BJ (cell line): Measurements from ENCODE around the gene TCF4. TPM values are rescaled to one million over a fixed set of nuclear protein-coding genes. Genes with fewer than 3 reads are reported as not detected.

Experiments
- CTCF ChIA-PET: fragments of 350-600 bp; formaldehyde crosslinking; extraction: SDS; loops from one replicate; lab custom pipeline; 2021; ENCODE audit warnings: antibody characterized with exemption, inconsistent platforms; lab: Yijun Ruan, JAX
- POLR2A ChIA-PET: fragments of 300-600 bp; sonication (Branson Sonifier 250); formaldehyde crosslinking; extraction: SDS; loops from one replicate; lab custom pipeline; 2021; ENCODE audit warnings: antibody characterized with exemption; lab: Charles Lee
- DNase-seq: peaks from one replicate; pipeline ENCODE4 v3.0.0-alpha.2; 2011; ENCODE audit warnings: low read depth
- H3K27me3 ChIP-seq: 2 replicates; pipeline ENCODE4 v1.6.0; 2011; ENCODE audit warnings: low read length; ENCODE audit not compliant: control insufficient read depth, insufficient read depth
- H3K36me3 ChIP-seq: 2 replicates; pipeline ENCODE4 v1.5.1; 2011; ENCODE audit warnings: low read length; ENCODE audit not compliant: control insufficient read depth, insufficient read depth
- H3K4me3 ChIP-seq: 2 replicates; pipeline ENCODE4 v1.5.1; 2011; ENCODE audit warnings: low read depth, mild to moderate bottlenecking, control low read depth, low read length
- polyA plus RNA-seq: library from polyadenylated mRNA; depleted of rRNA; stranded (reverse); fragments of >200 nt; gene quantifications from 2 replicates; pipeline ENCODE4 v1.2.3, GENCODE V29; 2011
- TF ChIP-seq, protein P1 (sequence below): IDR thresholded peaks from 2 replicates; pipeline ENCODE4 v1.5.1; 2011; ENCODE audit warnings: low read depth, mild to moderate bottlenecking, control low read depth, inconsistent platforms, low read length, moderate library complexity; ENCODE audit not compliant: insufficient read depth

Gene TCF4
- polyA plus RNA-seq, 1 experiment = 65.8 TPM

DNA sequence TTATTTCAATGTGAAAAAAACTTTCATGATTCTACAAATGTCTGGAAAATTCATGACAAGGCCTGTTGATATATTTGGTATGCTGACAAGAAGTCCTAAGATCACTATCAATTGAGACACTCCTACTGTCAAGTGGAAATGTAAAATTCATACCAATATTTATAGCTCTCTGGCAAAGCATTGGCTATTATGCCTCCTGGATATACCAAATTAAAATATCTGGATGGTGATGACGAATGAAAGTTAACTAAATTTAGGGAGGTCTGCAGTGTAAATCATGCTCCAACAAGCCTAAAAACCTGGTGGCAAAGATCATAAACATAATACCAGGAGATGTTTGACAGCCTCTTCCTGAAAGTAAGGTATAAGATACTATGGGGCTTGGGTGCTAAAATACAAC is 41.1 kb upstream of the TCF4 start:
- ChIA-PET CTCF (no interaction called here), POLR2A (interaction anchor here (0.6 kb wide), 1 partner anchor 11 kb away, joined by 6 read pairs; no protein-coding TSS in a partner anchor)
- Histone ChIP-seq H3K27me3 (no peaks in the 10 kb centered on the region), H3K36me3 (no peaks in the 10 kb centered on the region), H3K4me3 (no peak overlapping the region)
- TF ChIP-seq, protein P1, sequence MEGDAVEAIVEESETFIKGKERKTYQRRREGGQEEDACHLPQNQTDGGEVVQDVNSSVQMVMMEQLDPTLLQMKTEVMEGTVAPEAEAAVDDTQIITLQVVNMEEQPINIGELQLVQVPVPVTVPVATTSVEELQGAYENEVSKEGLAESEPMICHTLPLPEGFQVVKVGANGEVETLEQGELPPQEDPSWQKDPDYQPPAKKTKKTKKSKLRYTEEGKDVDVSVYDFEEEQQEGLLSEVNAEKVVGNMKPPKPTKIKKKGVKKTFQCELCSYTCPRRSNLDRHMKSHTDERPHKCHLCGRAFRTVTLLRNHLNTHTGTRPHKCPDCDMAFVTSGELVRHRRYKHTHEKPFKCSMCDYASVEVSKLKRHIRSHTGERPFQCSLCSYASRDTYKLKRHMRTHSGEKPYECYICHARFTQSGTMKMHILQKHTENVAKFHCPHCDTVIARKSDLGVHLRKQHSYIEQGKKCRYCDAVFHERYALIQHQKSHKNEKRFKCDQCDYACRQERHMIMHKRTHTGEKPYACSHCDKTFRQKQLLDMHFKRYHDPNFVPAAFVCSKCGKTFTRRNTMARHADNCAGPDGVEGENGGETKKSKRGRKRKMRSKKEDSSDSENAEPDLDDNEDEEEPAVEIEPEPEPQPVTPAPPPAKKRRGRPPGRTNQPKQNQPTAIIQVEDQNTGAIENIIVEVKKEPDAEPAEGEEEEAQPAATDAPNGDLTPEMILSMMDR = no peak
- no peak for DNase-seq

DNA sequence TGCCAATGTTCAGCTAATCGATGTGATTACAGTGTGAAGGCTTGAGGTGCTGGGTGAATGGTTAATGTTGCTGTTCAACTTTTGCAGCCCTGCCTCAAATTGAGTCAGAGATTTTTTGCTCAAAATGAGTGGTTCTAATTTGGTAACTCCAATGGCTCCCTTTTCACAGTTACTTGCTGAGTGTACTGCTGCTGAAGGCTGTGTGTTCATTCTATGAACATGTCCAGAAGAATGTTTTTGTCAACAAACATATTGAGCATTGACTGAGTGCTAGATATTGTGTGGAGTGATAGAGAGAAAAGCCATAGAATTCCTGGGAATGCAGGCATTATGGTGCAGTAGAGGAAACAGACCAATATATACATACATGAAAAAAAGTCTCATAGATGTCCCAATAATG is 39.0 kb upstream of the TCF4 start:
- ChIA-PET CTCF (no interaction called here), POLR2A (no interaction called here)
- DNase-seq = no peak
- TF ChIP-seq, protein P1 = no peak
- H3K36me3 ChIP-seq = no peaks in the 10 kb centered on the region
- no peaks in the 10 kb centered on the region for H3K27me3 ChIP-seq
- H3K4me3 ChIP-seq = no peak overlapping the region

DNA sequence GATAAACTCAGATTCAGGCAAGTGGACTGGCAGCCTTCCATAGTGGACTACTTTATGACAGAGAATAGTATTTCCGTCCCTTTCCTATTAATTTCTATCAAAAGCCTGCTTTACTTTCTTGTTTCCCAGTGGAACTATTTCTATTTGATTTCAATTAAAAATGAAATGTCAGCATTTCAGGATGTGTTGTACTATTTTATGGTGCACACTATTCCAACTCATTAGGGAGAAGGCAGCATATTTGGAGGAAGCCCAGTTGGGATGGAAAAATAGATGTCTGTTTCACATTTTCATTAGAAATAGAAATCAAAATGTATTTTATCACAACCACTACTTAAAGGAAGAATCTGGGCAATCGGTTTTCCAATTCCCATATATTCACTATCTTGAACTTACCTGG is 37.9 kb upstream of the TCF4 start:
- ChIA-PET POLR2A (no interaction called here), CTCF (no interaction called here)
- no peak for DNase-seq
- no peaks in the 10 kb centered on the region for H3K27me3 ChIP-seq
- TF ChIP-seq, protein P1 = no peak
- H3K4me3 ChIP-seq = no peak overlapping the region
- H3K36me3 ChIP-seq = no peaks in the 10 kb centered on the region

DNA sequence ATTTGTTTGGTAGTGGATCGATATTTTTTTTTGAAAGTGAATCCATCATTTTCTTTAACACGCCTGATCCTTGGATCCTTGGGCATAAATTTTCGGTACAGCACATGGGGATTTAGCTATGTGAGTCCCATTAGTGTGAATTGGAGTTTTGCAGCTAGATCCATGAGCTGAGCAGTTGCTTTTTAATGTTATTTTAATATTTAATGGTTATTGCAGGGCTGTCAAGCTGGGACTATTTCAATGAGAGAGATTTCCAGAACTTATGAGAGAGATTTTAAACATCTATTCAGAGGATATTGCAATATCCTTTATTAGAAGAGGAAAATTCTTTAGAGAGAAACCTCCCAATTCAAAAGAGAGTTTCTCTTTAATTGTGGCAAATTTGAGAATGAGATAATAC is 35.6 kb upstream of the TCF4 start:
- no peak overlapping the region for H3K4me3 ChIP-seq
- no peaks in the 10 kb centered on the region for H3K27me3 ChIP-seq
- DNase-seq = no peak
- CTCF ChIA-PET = interaction anchor here (1.1 kb wide), 1 partner anchor 27 kb away, joined by 4 read pairs; no protein-coding TSS in a partner anchor
- POLR2A ChIA-PET = interaction anchor here (0.6 kb wide), 1 partner anchor 221 kb away, joined by 4 read pairs; no protein-coding TSS in a partner anchor
- TF ChIP-seq, protein P1 = no peak
- no peaks in the 10 kb centered on the region for H3K36me3 ChIP-seq

DNA sequence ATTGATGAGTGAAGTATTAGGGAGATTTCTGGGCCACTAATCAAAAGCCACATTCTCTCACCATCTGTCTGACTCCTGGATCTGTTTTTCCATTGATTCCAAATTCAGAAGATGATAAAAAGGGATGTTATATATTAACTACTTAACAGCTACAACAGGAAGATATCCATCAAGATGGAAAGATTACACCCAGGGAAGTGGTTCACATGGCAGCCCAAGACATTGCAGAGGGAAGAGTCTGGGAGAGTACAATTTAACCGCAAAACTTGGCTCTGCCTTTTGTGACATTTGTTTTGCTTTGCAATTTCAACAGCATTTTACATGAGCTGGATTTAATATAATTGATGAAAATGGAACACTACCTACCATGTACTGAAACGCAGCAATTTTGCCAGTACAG is 22.5 kb upstream of the TCF4 start:
- CTCF ChIA-PET = interaction anchor here (0.8 kb wide), 1 partner anchor 21 kb away, joined by 3 read pairs; no protein-coding TSS in a partner anchor

More for the DNA sequence above, 22.5 kb upstream of the TCF4 start:
- Histone ChIP-seq H3K27me3 (no peaks in the 10 kb centered on the region), H3K4me3 (no peak overlapping the region), H3K36me3 (no peaks in the 10 kb centered on the region)
- POLR2A ChIA-PET = no interaction called here
- DNase-seq = no peak
- TF ChIP-seq, protein P1 = no peak
